Fibroblast of upper back skin (primary cell): ENCODE data around the gene HMCN2.

ENCODE experiments used
- DNase-seq: peaks from one replicate; pipeline ENCODE4 v3.0.0-alpha.2; 2013

Gene HMCN2

GRCh38 chr9:130347931-130348330, 82.4 kb downstream of the HMCN2 start:
- DNase-seq, result no peak

- DNase-seq, result no peak
Measured at GRCh38 chr9:130348341-130348740, 82.8 kb downstream of the HMCN2 start.

- DNase-seq, result no peak
Measured at GRCh38 chr9:130348881-130349280, 83.3 kb downstream of the HMCN2 start.

DNA sequence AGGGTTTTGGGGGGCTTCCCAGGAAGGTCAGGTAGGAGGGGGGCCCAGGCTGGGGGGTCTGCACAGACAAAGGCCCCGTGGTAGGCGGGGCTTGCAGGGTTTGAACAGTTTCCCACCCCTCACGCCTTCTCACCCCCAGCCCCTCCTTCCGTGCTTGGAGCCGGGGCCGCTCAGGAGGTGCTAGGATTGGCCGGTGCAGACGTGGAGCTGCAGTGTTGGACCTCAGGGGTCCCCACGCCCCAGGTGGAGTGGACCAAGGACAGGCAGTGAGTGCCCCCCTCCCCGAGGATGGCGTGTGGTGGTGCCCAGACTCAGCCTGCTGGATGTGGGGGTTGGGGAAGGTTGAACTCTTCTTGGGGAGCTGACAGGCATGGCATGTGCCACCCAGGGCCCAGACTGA, 83.8 kb downstream of the HMCN2 start:
- DNase-seq, result no peak

DNA sequence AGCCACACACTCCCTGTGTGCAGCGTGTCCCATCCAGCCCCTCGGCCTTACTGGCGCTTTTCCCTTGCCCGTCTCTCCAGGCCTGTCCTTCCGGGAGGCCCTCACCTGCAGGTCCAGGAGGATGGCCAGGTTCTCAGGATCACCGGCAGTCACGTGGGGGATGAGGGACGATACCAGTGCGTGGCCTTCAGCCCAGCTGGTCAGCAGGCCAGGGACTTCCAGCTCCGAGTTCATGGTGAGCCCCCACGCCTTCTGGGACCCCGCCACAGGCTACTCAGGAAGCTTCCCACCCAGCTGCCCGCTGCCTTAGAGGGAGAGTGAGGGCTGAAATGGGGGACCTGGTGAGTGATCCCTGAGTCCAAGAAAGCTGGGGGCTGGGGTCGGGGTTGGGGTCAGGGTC, 85.8 kb downstream of the HMCN2 start:
- DNase-seq, result no peak

DNA sequence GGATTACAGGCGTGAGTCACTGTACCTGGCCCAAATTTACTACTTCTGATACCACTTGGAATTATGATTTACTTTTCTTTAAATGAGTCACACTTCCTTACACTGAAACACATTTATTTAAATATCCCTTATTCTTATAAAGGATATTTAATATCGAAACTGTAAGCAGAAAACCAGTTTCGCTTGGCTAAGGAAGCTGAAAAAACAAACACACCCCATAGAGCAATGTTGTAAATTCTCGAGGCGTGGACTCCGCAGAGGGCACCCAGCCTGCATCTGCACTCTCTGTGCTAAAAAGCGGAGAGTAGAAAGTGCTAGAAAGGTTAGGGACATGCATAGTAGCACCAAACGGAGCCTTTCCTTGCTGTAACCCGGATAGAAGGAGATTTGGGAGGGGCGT, 86.5 kb downstream of the HMCN2 start:
- DNase-seq, result no peak

DNA sequence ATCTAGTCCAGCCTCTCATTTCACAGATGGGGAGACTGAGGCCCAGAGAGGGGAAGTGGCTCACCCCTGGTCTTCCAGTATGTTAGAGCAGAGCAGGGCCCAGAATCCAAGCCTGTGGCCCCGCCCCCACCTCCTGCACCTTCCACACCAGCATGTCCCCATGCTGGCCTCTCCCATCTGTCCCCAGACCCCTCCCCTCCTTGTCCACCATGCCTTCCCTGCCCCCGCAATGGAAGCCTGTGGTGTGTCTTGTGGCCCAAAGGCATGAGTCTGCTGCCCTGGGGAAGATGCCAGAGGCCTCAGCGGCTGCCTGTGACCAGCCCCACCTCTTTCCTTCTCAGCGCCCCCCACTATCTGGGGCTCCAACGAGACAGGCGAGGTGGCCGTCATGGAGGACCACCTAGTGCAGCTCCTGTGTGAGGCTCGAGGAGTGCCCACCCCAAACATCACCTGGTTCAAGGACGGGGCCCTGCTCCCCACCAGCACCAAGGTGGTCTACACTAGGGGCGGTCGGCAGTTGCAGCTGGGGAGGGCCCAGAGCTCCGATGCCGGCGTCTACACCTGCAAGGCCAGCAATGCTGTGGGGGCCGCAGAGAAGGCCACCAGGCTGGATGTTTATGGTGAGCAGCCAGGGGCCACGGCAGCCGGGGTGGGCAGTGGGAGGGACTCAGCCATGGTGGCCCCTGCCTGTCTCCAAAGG, 87.2 kb downstream of the HMCN2 start:
- no peak for DNase-seq

GRCh38 chr9:130354378-130354777, 88.8 kb downstream of the HMCN2 start:
- DNase-seq, result no peak

DNA sequence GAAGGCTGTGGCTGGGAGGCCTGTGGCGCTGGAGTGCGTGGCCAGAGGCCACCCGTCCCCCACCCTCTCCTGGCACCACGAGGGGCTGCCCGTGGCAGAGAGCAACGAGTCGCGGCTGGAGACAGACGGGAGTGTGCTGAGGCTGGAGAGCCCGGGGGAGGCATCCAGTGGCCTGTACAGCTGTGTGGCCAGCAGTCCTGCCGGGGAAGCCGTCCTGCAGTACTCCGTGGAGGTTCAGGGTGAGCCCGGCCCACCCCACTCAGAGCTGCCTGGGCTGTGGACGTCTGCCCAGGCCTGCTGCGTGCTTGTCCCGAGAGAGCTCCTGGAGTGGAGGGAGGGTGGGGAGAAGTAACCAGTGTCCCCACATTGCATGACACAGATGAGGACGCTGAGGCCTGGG, 89.2 kb downstream of the HMCN2 start:
- DNase-seq, result no peak

- no peak for DNase-seq
Measured at GRCh38 chr9:130356033-130356432, 90.5 kb downstream of the HMCN2 start.

GRCh38 chr9:130356877-130357584, 91.5 kb downstream of the HMCN2 start:
- no peak for DNase-seq

DNA sequence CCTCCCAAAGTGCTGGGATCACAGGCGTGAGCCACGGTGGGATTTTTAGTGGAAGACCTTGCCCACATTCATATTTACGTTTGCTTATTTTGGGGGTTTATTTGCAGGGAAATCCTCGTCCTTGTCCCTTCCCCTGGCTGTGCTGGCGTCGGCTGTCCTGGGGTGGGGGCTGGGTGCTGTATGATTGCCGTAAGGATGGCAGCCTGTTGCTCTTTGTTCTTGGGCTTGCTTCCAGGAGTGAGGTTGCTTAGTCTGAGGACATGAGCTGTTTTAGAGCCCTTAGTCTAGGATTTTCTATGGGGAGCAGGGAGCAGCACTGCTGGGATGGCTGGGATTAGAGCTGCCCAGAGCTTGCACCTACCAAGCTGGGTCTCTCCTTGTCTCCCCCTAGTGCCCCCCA, 93.4 kb downstream of the HMCN2 start:
- no peak for DNase-seq

DNA sequence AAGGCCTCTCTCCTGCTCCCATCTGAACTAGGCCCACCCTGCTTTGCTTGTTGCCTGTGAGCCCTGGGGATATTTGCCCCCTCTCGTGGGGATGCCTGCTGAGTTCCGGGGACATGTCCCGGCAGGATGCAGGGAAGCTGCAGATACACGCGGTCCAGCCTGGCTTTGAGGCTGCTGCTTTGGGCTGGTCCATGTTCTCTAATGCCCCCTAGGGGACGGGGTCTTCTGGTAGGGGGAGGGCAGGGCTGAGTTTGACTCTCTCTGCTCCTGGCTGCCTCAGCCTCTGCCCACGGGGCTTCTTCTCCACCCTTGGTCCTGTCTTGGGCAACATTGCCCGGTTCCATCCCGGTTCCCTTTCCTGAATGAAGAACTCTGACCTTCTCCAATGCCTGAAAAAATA, 94.3 kb downstream of the HMCN2 start:
- no peak for DNase-seq

GRCh38 chr9:130360672-130361071, 95.1 kb downstream of the HMCN2 start:
- no peak for DNase-seq

- DNase-seq, result no peak
Measured at GRCh38 chr9:130361873-130362362, 96.4 kb downstream of the HMCN2 start.

- DNase-seq, result no peak
Measured at GRCh38 chr9:130362691-130363090, 97.1 kb downstream of the HMCN2 start.

- no peak for DNase-seq
Measured at GRCh38 chr9:130363755-130364404, 98.3 kb downstream of the HMCN2 start.

DNA sequence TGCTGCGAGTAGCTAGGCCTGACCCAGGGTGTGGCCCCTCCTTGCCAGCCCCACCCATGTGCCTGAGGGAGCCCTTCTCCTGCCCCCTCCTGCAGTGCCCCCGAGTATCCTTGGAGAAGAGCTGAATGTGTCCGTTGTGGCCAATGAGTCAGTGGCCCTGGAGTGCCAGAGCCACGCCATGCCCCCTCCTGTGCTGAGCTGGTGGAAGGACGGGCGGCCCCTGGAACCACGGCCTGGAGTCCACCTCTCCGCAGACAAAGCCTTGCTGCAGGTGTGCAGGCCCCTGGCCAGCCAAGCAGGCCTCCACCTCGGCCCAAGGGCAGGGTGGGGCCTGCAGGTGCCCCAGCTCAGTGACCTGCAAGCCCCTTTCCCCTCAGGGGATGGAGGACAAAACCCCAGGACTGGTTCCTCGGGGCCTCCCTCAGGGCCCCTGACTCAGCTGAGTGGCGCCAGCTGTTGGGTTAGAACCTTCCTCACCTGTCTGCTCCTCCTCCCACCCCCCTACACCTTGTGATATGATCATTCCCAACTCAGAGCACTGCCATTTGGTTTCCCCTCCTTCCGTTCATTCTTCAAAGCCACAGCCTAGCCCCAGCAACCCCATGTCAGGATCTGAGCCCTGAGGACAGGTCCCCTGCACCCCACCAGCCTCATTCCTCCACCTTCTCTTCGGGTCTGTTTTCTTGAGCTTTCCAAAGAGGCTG, 99.2 kb downstream of the HMCN2 start:
- no peak for DNase-seq

DNA sequence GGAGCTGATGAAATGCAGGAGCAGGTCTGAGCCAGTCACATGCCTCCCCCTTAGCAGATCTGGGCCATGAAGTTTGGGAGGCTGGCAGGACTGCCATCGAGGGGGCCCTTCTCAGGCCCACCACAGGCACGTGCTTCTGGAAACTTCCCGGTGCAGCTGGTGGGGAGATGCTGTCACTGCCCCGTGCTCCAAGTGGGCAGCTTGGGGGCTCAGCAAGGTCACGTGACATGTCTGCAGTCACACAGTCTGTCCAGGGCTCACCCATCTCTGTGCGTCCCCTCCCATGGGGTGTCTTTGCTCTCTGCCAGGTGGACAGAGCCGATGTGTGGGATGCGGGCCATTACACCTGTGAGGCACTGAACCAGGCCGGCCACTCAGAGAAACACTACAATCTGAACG, 99.8 kb downstream of the HMCN2 start:
- DNase-seq, result no peak

DNA sequence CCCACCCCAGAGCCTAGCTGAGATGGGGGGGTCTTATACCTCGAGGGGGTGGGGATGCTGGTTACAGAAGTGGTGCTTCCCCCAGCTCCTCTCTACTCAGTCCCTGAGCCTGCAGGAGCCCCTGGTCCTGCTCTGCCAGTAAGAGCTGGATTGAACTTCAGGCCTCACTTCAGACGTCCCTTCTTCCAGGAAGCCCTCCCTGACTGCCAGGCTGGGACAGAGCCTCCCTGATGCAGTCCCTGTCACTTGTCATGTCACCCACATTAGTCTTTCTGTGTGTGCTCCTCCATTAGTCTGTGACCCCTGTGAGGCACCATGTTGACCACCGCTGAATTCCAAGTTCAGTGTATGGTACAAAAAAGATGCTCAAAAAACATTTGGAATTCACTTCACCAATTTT, 100.5 kb downstream of the HMCN2 start:
- no peak for DNase-seq

GRCh38 chr9:130366888-130367550, 101.5 kb downstream of the HMCN2 start:
- DNase-seq, result no peak

GRCh38 chr9:130368631-130369103, 103.1 kb downstream of the HMCN2 start:
- DNase-seq, result peak; percentile 5

DNA sequence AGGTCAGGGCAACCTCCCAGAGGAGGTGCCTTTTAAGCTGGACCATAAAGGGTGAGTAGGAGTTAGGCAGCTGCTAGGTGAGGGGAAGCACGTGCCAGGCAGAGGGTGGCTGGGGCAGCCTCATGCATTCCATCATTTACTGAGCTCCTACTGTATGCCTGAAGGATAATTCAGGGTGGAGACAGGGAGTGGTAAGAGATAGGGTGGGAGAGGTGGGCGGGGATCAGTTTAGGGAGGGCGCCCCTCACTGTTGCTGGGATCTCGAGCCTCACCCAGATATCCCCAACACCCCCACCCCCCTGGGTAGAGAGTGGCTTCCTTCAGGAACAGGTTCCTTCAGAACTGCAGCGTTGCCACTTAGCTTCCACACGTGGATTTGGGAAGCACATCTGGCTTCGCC, 104.7 kb downstream of the HMCN2 start:
- DNase-seq, result no peak
